Stimulated activated naive CD8-positive, alpha-beta T cell treated with anti-CD3 and anti-CD28 coated beads, Interleukin-15, Interleukin-2, amounts not matched to agents 100 ng/mL and 50 ng/mL, for 24 hours (primary cell): Measurements from ENCODE around the gene SSTR3.

Experiments used
- H3K27ac Mint-ChIP-seq: one replicate; pipeline ENCODE4 v1.8.0; 2021; ENCODE audit warnings: mild to moderate bottlenecking, mixed read lengths
- H3K27me3 Mint-ChIP-seq: one replicate; pipeline ENCODE4 v1.8.0; 2021; ENCODE audit warnings: mixed read lengths
- H3K36me3 Mint-ChIP-seq: one replicate; pipeline ENCODE4 v1.8.0; 2021; ENCODE audit warnings: low read depth, mixed read lengths
- H3K4me1 Mint-ChIP-seq: one replicate; pipeline ENCODE4 v1.8.0; 2021; ENCODE audit warnings: low read depth, mixed read lengths
- H3K4me3 Mint-ChIP-seq: one replicate; pipeline ENCODE4 v1.8.0; 2021; ENCODE audit warnings: mild to moderate bottlenecking, mixed read lengths
- H3K9me3 Mint-ChIP-seq: one replicate; pipeline ENCODE4 v1.8.0; 2021; ENCODE audit warnings: mixed read lengths

Gene SSTR3

GRCh38 chr22:37225481-37225880 is 13.2 kb upstream of the SSTR3 start:
- no peak overlapping the region for H3K4me3 Mint-ChIP-seq
- H3K27me3 Mint-ChIP-seq = no peaks in the 10 kb centered on the region
- H3K27ac Mint-ChIP-seq = peak overlapping the region; percentile 89
- H3K36me3 Mint-ChIP-seq = peaks cover 83% of the 10 kb centered on the region
- H3K9me3 Mint-ChIP-seq = peaks cover 8% of the 10 kb centered on the region
- peaks cover 92% of the 10 kb centered on the region for H3K4me1 Mint-ChIP-seq

GRCh38 chr22:37224757-37225420 is 12.6 kb upstream of the SSTR3 start:
- H3K27me3 Mint-ChIP-seq = no peaks in the 10 kb centered on the region
- no peak overlapping the region for H3K4me3 Mint-ChIP-seq
- H3K36me3 Mint-ChIP-seq = peaks cover 81% of the 10 kb centered on the region
- H3K9me3 Mint-ChIP-seq = peaks cover 8% of the 10 kb centered on the region
- H3K4me1 Mint-ChIP-seq = peaks cover 92% of the 10 kb centered on the region
- peak overlapping the region; percentile 89 for H3K27ac Mint-ChIP-seq

GRCh38 chr22:37223965-37224551 is 11.8 kb upstream of the SSTR3 start:
- peak overlapping the region; percentile 89 for H3K27ac Mint-ChIP-seq
- peak overlapping the region; percentile 35 for H3K4me3 Mint-ChIP-seq
- no peaks in the 10 kb centered on the region for H3K27me3 Mint-ChIP-seq
- H3K9me3 Mint-ChIP-seq = peaks cover 8% of the 10 kb centered on the region
- H3K4me1 Mint-ChIP-seq = peaks cover 92% of the 10 kb centered on the region
- H3K36me3 Mint-ChIP-seq = peaks cover 74% of the 10 kb centered on the region

- no peaks in the 10 kb centered on the region for H3K27me3 Mint-ChIP-seq
- peaks cover 8% of the 10 kb centered on the region for H3K9me3 Mint-ChIP-seq
- H3K36me3 Mint-ChIP-seq = peaks cover 58% of the 10 kb centered on the region
- peaks cover 92% of the 10 kb centered on the region for H3K4me1 Mint-ChIP-seq
- H3K27ac Mint-ChIP-seq = peak overlapping the region; percentile 89
- H3K4me3 Mint-ChIP-seq = peak overlapping the region; percentile 57
Measured at GRCh38 chr22:37222440-37222971, 10.2 kb upstream of the SSTR3 start.

GRCh38 chr22:37221424-37222333 is 9.4 kb upstream of the SSTR3 start:
- Mint-ChIP-seq H3K9me3 (peaks cover 8% of the 10 kb centered on the region), H3K27me3 (no peaks in the 10 kb centered on the region), H3K36me3 (peaks cover 58% of the 10 kb centered on the region), H3K27ac (peak overlapping the region; percentile 89), H3K4me1 (peaks cover 100% of the 10 kb centered on the region), H3K4me3 (peak overlapping the region; percentile 57)

- H3K27me3 Mint-ChIP-seq = no peaks in the 10 kb centered on the region
- peaks cover 8% of the 10 kb centered on the region for H3K9me3 Mint-ChIP-seq
- peak overlapping the region; percentile 79 for H3K27ac Mint-ChIP-seq
- H3K36me3 Mint-ChIP-seq = peaks cover 47% of the 10 kb centered on the region
- H3K4me1 Mint-ChIP-seq = peaks cover 95% of the 10 kb centered on the region
- H3K4me3 Mint-ChIP-seq = peak overlapping the region; percentile 80
Measured at GRCh38 chr22:37220543-37220981, 8.3 kb upstream of the SSTR3 start.

GRCh38 chr22:37219533-37219932 is 7.3 kb upstream of the SSTR3 start:
- H3K36me3 Mint-ChIP-seq = peaks cover 36% of the 10 kb centered on the region
- no peaks in the 10 kb centered on the region for H3K27me3 Mint-ChIP-seq
- peak overlapping the region; percentile 80 for H3K4me3 Mint-ChIP-seq
- peak overlapping the region; percentile 84 for H3K27ac Mint-ChIP-seq
- peaks cover 8% of the 10 kb centered on the region for H3K9me3 Mint-ChIP-seq
- peaks cover 85% of the 10 kb centered on the region for H3K4me1 Mint-ChIP-seq

- Mint-ChIP-seq H3K36me3 (peaks cover 30% of the 10 kb centered on the region), H3K4me3 (peak overlapping the region; percentile 80), H3K27me3 (no peaks in the 10 kb centered on the region), H3K27ac (peak overlapping the region; percentile 84), H3K9me3 (peaks cover 8% of the 10 kb centered on the region), H3K4me1 (peaks cover 79% of the 10 kb centered on the region)
Measured at GRCh38 chr22:37218771-37219411, 6.6 kb upstream of the SSTR3 start.

- H3K27ac Mint-ChIP-seq = peak overlapping the region; percentile 84
- H3K4me1 Mint-ChIP-seq = peaks cover 73% of the 10 kb centered on the region
- H3K4me3 Mint-ChIP-seq = peak overlapping the region; percentile 80
- H3K36me3 Mint-ChIP-seq = peaks cover 25% of the 10 kb centered on the region
- no peaks in the 10 kb centered on the region for H3K27me3 Mint-ChIP-seq
- peaks cover 8% of the 10 kb centered on the region for H3K9me3 Mint-ChIP-seq
Measured at GRCh38 chr22:37218399-37218770, 6.1 kb upstream of the SSTR3 start.

- H3K36me3 Mint-ChIP-seq = peaks cover 3% of the 10 kb centered on the region
- H3K4me1 Mint-ChIP-seq = peaks cover 49% of the 10 kb centered on the region
- peaks cover 3% of the 10 kb centered on the region for H3K9me3 Mint-ChIP-seq
- H3K4me3 Mint-ChIP-seq = no peak overlapping the region
- no peaks in the 10 kb centered on the region for H3K27me3 Mint-ChIP-seq
- H3K27ac Mint-ChIP-seq = no peak overlapping the region
Measured at GRCh38 chr22:37215890-37216289, 3.6 kb upstream of the SSTR3 start.

- Mint-ChIP-seq H3K9me3 (no peaks in the 10 kb centered on the region), H3K27ac (no peak overlapping the region), H3K4me3 (no peak overlapping the region), H3K36me3 (no peaks in the 10 kb centered on the region), H3K27me3 (no peaks in the 10 kb centered on the region), H3K4me1 (peaks cover 43% of the 10 kb centered on the region)
Measured at GRCh38 chr22:37214731-37215030, 2.4 kb upstream of the SSTR3 start.

GRCh38 chr22:37213941-37214730 is 1.9 kb upstream of the SSTR3 start:
- H3K27me3 Mint-ChIP-seq = no peaks in the 10 kb centered on the region
- no peaks in the 10 kb centered on the region for H3K36me3 Mint-ChIP-seq
- H3K27ac Mint-ChIP-seq = no peak overlapping the region
- H3K4me3 Mint-ChIP-seq = no peak overlapping the region
- H3K4me1 Mint-ChIP-seq = peaks cover 37% of the 10 kb centered on the region
- no peaks in the 10 kb centered on the region for H3K9me3 Mint-ChIP-seq

GRCh38 chr22:37213218-37213855 is 1.1 kb upstream of the SSTR3 start:
- H3K4me1 Mint-ChIP-seq = peaks cover 37% of the 10 kb centered on the region
- H3K4me3 Mint-ChIP-seq = no peak overlapping the region
- no peak overlapping the region for H3K27ac Mint-ChIP-seq
- H3K27me3 Mint-ChIP-seq = no peaks in the 10 kb centered on the region
- no peaks in the 10 kb centered on the region for H3K9me3 Mint-ChIP-seq
- no peaks in the 10 kb centered on the region for H3K36me3 Mint-ChIP-seq

- H3K27ac Mint-ChIP-seq = no peak overlapping the region
- no peak overlapping the region for H3K4me3 Mint-ChIP-seq
- H3K36me3 Mint-ChIP-seq = no peaks in the 10 kb centered on the region
- no peaks in the 10 kb centered on the region for H3K27me3 Mint-ChIP-seq
- peaks cover 33% of the 10 kb centered on the region for H3K4me1 Mint-ChIP-seq
- H3K9me3 Mint-ChIP-seq = no peaks in the 10 kb centered on the region
Measured at GRCh38 chr22:37211866-37212173, 457 bp downstream of the SSTR3 start.
